Epithelial cell of alveolus of lung (primary cell): ENCODE results near the gene SCGB1C2. TPM values are rescaled to one million over a fixed set of nuclear protein-coding genes. Genes with fewer than 3 reads are reported as not detected.

Source experiments
- total RNA-seq: library from RNA; depleted of rRNA; stranded (reverse); fragments of >200 nt; gene quantifications from 2 replicates; pipeline ENCODE4 v1.2.1, GENCODE V29; 2015

Gene SCGB1C2
- total RNA-seq, result not detected in 2 replicates

GRCh38 chr17:137166-137807 lies at the start of gene SCGB1C2:
TSS of gene SCGB1C2 (plus strand) at chr17:137569. CDS start at chr17:137591, 22 bp downstream.

GRCh38 chr17:181245-182049 lies 44.1 kb downstream of the SCGB1C2 start, which contains the start of gene DOC2B:
TSS of gene DOC2B (minus strand) at chr17:181650. CDS start at chr17:181479, 171 bp downstream.

Other genes with a start within 250 kb of the SCGB1C2 start
- gene DOC2B, start 44.1 kb downstream of the SCGB1C2 start, total RNA-seq, result not detected in 2 replicates
- 0.80 and 3.0 TPM in 2 replicates for gene RPH3AL, start 215.2 kb downstream of the SCGB1C2 start, total RNA-seq